ENCODE data around the gene CDKN1C. TPM values are rescaled to one million over a fixed set of nuclear protein-coding genes. Genes with fewer than 3 reads are reported as not detected.

The CDKN1C gene
- 10 to 100 TPM; 17.1 to 25.0 TPM for total RNA-seq

GRCh38 chr11:2885678-2886081 is at the start of gene CDKN1C:
Gene CDKN1C (minus strand): TSS chr11:2885775. CDS start chr11:2885456, 319 bp downstream.
- peak within 1 kb of the TSS; percentile 58 to 81 for H3K27ac ChIP-seq
- peak within 1 kb of the TSS; percentile 98 for H3K4me3 ChIP-seq
- no peaks in the 10 kb centered on the region for H3K27me3 ChIP-seq (replicated peaks; ENCODE audit: insufficient read depth)
- no peak for TF ChIP-seq CTCF (IDR thresholded peaks at IDR 0.05)
- ATAC-seq (ENCODE audit: insufficient number of reproducible peaks, low FRiP score, low read depth), result peak; percentile 54
- no peaks in the 10 kb centered on the region for H3K36me3 ChIP-seq
- H3K9me3 ChIP-seq, result no peaks in the 10 kb centered on the region
- peaks cover 8 to 20% of the 10 kb centered on the region in 2 donors for H3K4me1 ChIP-seq (ENCODE audit: control insufficient read depth in 1 of 2, low read depth in 2 of 2)
- DNase-seq (ENCODE audit: low spot score), result peak; percentile 42

GRCh38 chr11:2934611-2935239 is 49.1 kb upstream of the CDKN1C start:
- no peak overlapping the region for H3K27ac ChIP-seq
- no peaks in the 10 kb centered on the region for H3K27me3 ChIP-seq (replicated peaks; ENCODE audit: insufficient read depth)
- ATAC-seq (ENCODE audit: insufficient number of reproducible peaks, low FRiP score, low read depth), result no peak
- H3K36me3 ChIP-seq, result no peaks in the 10 kb centered on the region
- DNase-seq (ENCODE audit: low spot score), result no peak
- TF ChIP-seq CTCF (IDR thresholded peaks at IDR 0.05), result no peak
- no peak overlapping the region for H3K4me3 ChIP-seq
- peaks cover 2 to 27% of the 10 kb centered on the region in 2 donors for H3K4me1 ChIP-seq (ENCODE audit: control insufficient read depth in 1 of 2, low read depth in 2 of 2)
- peaks cover 13% of the 10 kb centered on the region for H3K9me3 ChIP-seq

- no peak for DNase-seq (ENCODE audit: low spot score)
- Histone ChIP-seq H3K36me3 (no peaks in the 10 kb centered on the region), H3K9me3 (peaks cover 12% of the 10 kb centered on the region), H3K27ac (peak overlapping the region; percentile 36 to 66), H3K27me3 (replicated peaks; ENCODE audit: insufficient read depth) (no peaks in the 10 kb centered on the region), H3K4me1 (ENCODE audit: control insufficient read depth in 1 of 2, low read depth in 2 of 2) (peaks cover 3 to 29% of the 10 kb centered on the region in 2 donors), H3K4me3 (no peak overlapping the region)
- no peak for ATAC-seq (ENCODE audit: insufficient number of reproducible peaks, low FRiP score, low read depth)
- no peak for TF ChIP-seq CTCF (IDR thresholded peaks at IDR 0.05)
These were observed 48.5 kb upstream of the CDKN1C start for GRCh38 chr11:2934021-2934550.

GRCh38 chr11:2933375-2934020 is 47.9 kb upstream of the CDKN1C start:
- H3K27ac ChIP-seq, result peak overlapping the region; percentile 66 to 79
- H3K9me3 ChIP-seq, result peaks cover 6% of the 10 kb centered on the region
- ATAC-seq (ENCODE audit: insufficient number of reproducible peaks, low FRiP score, low read depth) (peak; percentile 67), DNase-seq (ENCODE audit: low spot score) (peak; percentile 65)
- TF ChIP-seq CTCF (IDR thresholded peaks at IDR 0.05), result no peak
- peaks cover 3 to 29% of the 10 kb centered on the region in 2 donors for H3K4me1 ChIP-seq (ENCODE audit: control insufficient read depth in 1 of 2, low read depth in 2 of 2)
- no peaks in the 10 kb centered on the region for H3K36me3 ChIP-seq
- H3K27me3 ChIP-seq (replicated peaks; ENCODE audit: insufficient read depth), result no peaks in the 10 kb centered on the region
- peak overlapping the region; percentile 31 for H3K4me3 ChIP-seq

- H3K4me3 ChIP-seq, result peak overlapping the region; percentile 31
- H3K27ac ChIP-seq, result peak overlapping the region; percentile 66 to 79
- DNase-seq (ENCODE audit: low spot score) (no peak), ATAC-seq (ENCODE audit: insufficient number of reproducible peaks, low FRiP score, low read depth) (peak; percentile 64)
- H3K36me3 ChIP-seq, result no peaks in the 10 kb centered on the region
- H3K27me3 ChIP-seq (replicated peaks; ENCODE audit: insufficient read depth), result no peaks in the 10 kb centered on the region
- H3K4me1 ChIP-seq (ENCODE audit: control insufficient read depth in 1 of 2, low read depth in 2 of 2), result peaks cover 3 to 35% of the 10 kb centered on the region in 2 donors
- TF ChIP-seq CTCF (IDR thresholded peaks at IDR 0.05), result no peak
- peaks cover 5% of the 10 kb centered on the region for H3K9me3 ChIP-seq
These were observed 47.3 kb upstream of the CDKN1C start for GRCh38 chr11:2932850-2933251.
